GM23338 (cell line): ENCODE data around the gene ASIC3. TPM values are rescaled to one million over a fixed set of nuclear protein-coding genes. Genes with fewer than 3 reads are reported as not detected.
A peak's percentile ranks its signal among the peaks of the same experiment; 100 is the strongest.

Experiments
- ATAC-seq: fragments of 200-7000 bp; cut with Tn5 transposase; 3 replicates; pipeline ENCODE4 v1.9.1; 2020
- DNase-seq: peaks from one replicate; pipeline ENCODE4 v3.0.0-alpha.2; 2015; ENCODE audit warnings: low spot score
- H2AFZ ChIP-seq: fragments of 200-600 bp; sonication (generic); 2 replicates; pipeline ENCODE4 v1.8.0; 2016; ENCODE audit warnings: antibody characterized with exemption, mild to moderate bottlenecking, moderate library complexity
- H3F3A ChIP-seq: fragments of 200-600 bp; sonication (generic); replicated peaks from 2 replicates; pipeline ENCODE4 v1.8.0; 2017; ENCODE audit warnings: antibody characterized with exemption, mixed run types, low read depth
- H3K27ac ChIP-seq: fragments of 200-600 bp; sonication (generic); 2 replicates; pipeline ENCODE4 v1.6.1; 2016; ENCODE audit warnings: low read depth
- H3K27me3 ChIP-seq: fragments of 200-600 bp; sonication (generic); 2 replicates; pipeline ENCODE4 v1.8.0; 2016; ENCODE audit warnings: mild to moderate bottlenecking, mixed run types, moderate library complexity; ENCODE audit not compliant: insufficient read depth
- H3K36me3 ChIP-seq: fragments of 200-600 bp; sonication (generic); 2 replicates; pipeline ENCODE4 v1.8.0; 2016; ENCODE audit warnings: mild to moderate bottlenecking; ENCODE audit not compliant: insufficient read depth
- H3K4me1 ChIP-seq: fragments of 200-600 bp; sonication (generic); 2 replicates; pipeline ENCODE4 v1.8.0; 2016; ENCODE audit warnings: mild to moderate bottlenecking, moderate library complexity; ENCODE audit not compliant: insufficient read depth
- H3K4me2 ChIP-seq: fragments of 200-600 bp; sonication (generic); 2 replicates; pipeline ENCODE4 v1.7.1; 2017; ENCODE audit warnings: mixed run types
- H3K4me3 ChIP-seq: fragments of 200-600 bp; sonication (generic); 2 replicates; pipeline ENCODE4 v1.6.1; 2016; ENCODE audit warnings: mixed run types
- H3K79me2 ChIP-seq: fragments of 200-600 bp; sonication (generic); replicated peaks from 2 replicates; pipeline ENCODE4 v1.8.0; 2017; ENCODE audit warnings: mild to moderate bottlenecking; ENCODE audit not compliant: insufficient read depth
- H3K9me2 ChIP-seq: fragments of 200-600 bp; sonication (generic); 2 replicates; pipeline ENCODE4 v1.8.0; 2017; ENCODE audit not compliant: insufficient read depth
- H4K20me1 ChIP-seq: fragments of 200-600 bp; sonication (generic); replicated peaks from 2 replicates; pipeline ENCODE4 v1.8.0; 2017; ENCODE audit warnings: mild to moderate bottlenecking; ENCODE audit not compliant: insufficient read depth
- H3K27ac Mint-ChIP-seq: 2 replicates; pipeline ENCODE4 v1.8.0; 2020; ENCODE audit warnings: inconsistent platforms, mild to moderate bottlenecking, moderate library complexity, mixed read lengths
- H3K27me3 Mint-ChIP-seq: 3 replicates; pipeline ENCODE4 v1.8.0; 2022; ENCODE audit warnings: low read depth, mild to moderate bottlenecking, moderate library complexity, mixed read lengths, inconsistent platforms; ENCODE audit not compliant: insufficient read depth, poor library complexity
- H3K36me3 Mint-ChIP-seq: 3 replicates; pipeline ENCODE4 v1.8.0; 2021; ENCODE audit warnings: low read depth, mild to moderate bottlenecking, inconsistent platforms, moderate library complexity, mixed read lengths
- H3K4me1 Mint-ChIP-seq: 3 replicates; pipeline ENCODE4 v1.8.0; 2020; ENCODE audit warnings: mild to moderate bottlenecking, inconsistent platforms, mixed read lengths
- H3K4me3 Mint-ChIP-seq: 3 replicates; pipeline ENCODE4 v1.8.0; 2021; ENCODE audit warnings: moderate library complexity, mild to moderate bottlenecking, inconsistent platforms, mixed read lengths
- H3K9me3 Mint-ChIP-seq: 3 replicates; pipeline ENCODE4 v1.8.0; 2020; ENCODE audit warnings: moderate library complexity, mild to moderate bottlenecking, inconsistent platforms, mixed read lengths
- CREB1 ChIP-seq: fragments of 250-450 bp; sonication (Bioruptor Pico); IDR thresholded peaks from 2 replicates; pipeline ENCODE4 v1.5.0; 2020; ENCODE audit warnings: low read depth, mild to moderate bottlenecking, moderate library complexity
- CTCF ChIP-seq, 2 experiments: fragments of 200-600 bp in 1 of 2; sonication (generic) in 1 of 2; conservative IDR thresholded peaks; 2 replicates each; pipeline versions ENCODE4 v1.5.1 to v1.6.1; 2016 to 2017; ENCODE audit warnings: antibody characterized with exemption in 2 of 2, low read depth in 2 of 2, mild to moderate bottlenecking in 2 of 2, moderate library complexity in 1 of 2
- ETS1 ChIP-seq: IDR thresholded peaks from 2 replicates; pipeline ENCODE4 v1.6.1; 2016; ENCODE audit warnings: antibody characterized with exemption
- EZH2 ChIP-seq: fragments of 200-600 bp; sonication (generic); IDR thresholded peaks from one replicate; pipeline ENCODE4 v1.8.0; 2017; ENCODE audit warnings: antibody characterized with exemption, mild to moderate bottlenecking, low read depth; ENCODE audit not compliant: unreplicated experiment
- EZH2phosphoT487 ChIP-seq: fragments of 200-600 bp; sonication (generic); IDR thresholded peaks from one replicate; pipeline ENCODE4 v1.8.1; 2018; ENCODE audit warnings: antibody characterized with exemption; ENCODE audit not compliant: unreplicated experiment
- JUNB ChIP-seq: IDR thresholded peaks from one replicate; pipeline ENCODE4 v1.6.1; 2016; ENCODE audit warnings: antibody characterized with exemption; ENCODE audit not compliant: unreplicated experiment
- NANOG ChIP-seq: IDR thresholded peaks from 2 replicates; pipeline ENCODE4 v1.6.1; 2016; ENCODE audit warnings: antibody characterized with exemption, borderline replicate concordance
- POLR2AphosphoS5 ChIP-seq: IDR thresholded peaks from 2 replicates; pipeline ENCODE4 v1.6.1; 2016; ENCODE audit warnings: antibody characterized with exemption, low read depth
- STAT1 ChIP-seq: IDR thresholded peaks from one replicate; pipeline ENCODE4 v1.6.1; 2016; ENCODE audit warnings: antibody characterized with exemption; ENCODE audit not compliant: unreplicated experiment
- ZNF114 ChIP-seq: fragments of 250-450 bp; sonication (Bioruptor Pico); IDR thresholded peaks from 2 replicates; pipeline ENCODE4 v1.5.0; 2020; ENCODE audit warnings: mild to moderate bottlenecking, moderate library complexity
- ZNF331 ChIP-seq: fragments of 250-450 bp; sonication (Bioruptor Pico); IDR thresholded peaks from 2 replicates; pipeline ENCODE4 v1.5.0; 2020; ENCODE audit warnings: low read depth, mild to moderate bottlenecking, moderate library complexity
- ZNF462 ChIP-seq: fragments of 250-450 bp; sonication (Bioruptor Pico); IDR thresholded peaks from 2 replicates; pipeline ENCODE4 v1.5.0; 2020; ENCODE audit warnings: mild to moderate bottlenecking, moderate library complexity
- polyA plus RNA-seq: library from polyadenylated mRNA; unstranded; fragments of >200 nt; fragmentation: Nextera tagmentation; extraction: Ambion mirVana; gene quantifications from 2 replicates; pipeline ENCODE4 v1.2.1, GENCODE V29; 2016
- total RNA-seq: library from RNA; depleted of rRNA; stranded (reverse); fragments of >200 nt; shearing (Covaris generic); gene quantifications from 2 replicates; pipeline ENCODE4 v1.2.3, GENCODE V29; 2014

The ASIC3 gene
- total and polyA plus RNA-seq, 2 experiments from 2014 or later: 0.87 to 0.90 TPM

- ATAC-seq (peak; percentile 30), DNase-seq (peak; percentile 65)
- H2AFZ ChIP-seq: peak overlapping the region; percentile 90
- H3K4me3 Mint-ChIP-seq: peak overlapping the region; percentile 66
- peak overlapping the region; percentile 47 for H3K4me3 ChIP-seq
- H3K36me3 Mint-ChIP-seq: peaks cover 11% of the 10 kb centered on the region
- H3K4me1 ChIP-seq: peaks cover 14% of the 10 kb centered on the region
- H3F3A ChIP-seq: peaks cover 9% of the 10 kb centered on the region; the same call in 1 of the 2 replicates
- H4K20me1 ChIP-seq: no peaks in the 10 kb centered on the region
- no peak overlapping the region; the same call in 1 of the 2 replicates for H3K27ac Mint-ChIP-seq
- H3K27me3 ChIP-seq: peaks cover 49% of the 10 kb centered on the region
- H3K9me3 Mint-ChIP-seq: peaks cover 4% of the 10 kb centered on the region; the same call in 2 of the 3 replicates
- H3K36me3 ChIP-seq: no peaks in the 10 kb centered on the region; the same call in 1 of the 2 replicates
- no peak overlapping the region for H3K27ac ChIP-seq
- peaks cover 54% of the 10 kb centered on the region for H3K27me3 Mint-ChIP-seq
- H3K79me2 ChIP-seq: no peaks in the 10 kb centered on the region
- H3K4me1 Mint-ChIP-seq: peaks cover 30% of the 10 kb centered on the region
- H3K9me2 ChIP-seq: no peaks in the 10 kb centered on the region
- peak; percentile 1; the same call in 1 of the 2 replicates for TF ChIP-seq POLR2AphosphoS5
- no peak for TF ChIP-seq EZH2phosphoT487
- peak overlapping the region; percentile 77 for H3K4me2 ChIP-seq
Observed at GRCh38 chr7:151018421-151019129, 29.8 kb upstream of the ASIC3 start.

DNA sequence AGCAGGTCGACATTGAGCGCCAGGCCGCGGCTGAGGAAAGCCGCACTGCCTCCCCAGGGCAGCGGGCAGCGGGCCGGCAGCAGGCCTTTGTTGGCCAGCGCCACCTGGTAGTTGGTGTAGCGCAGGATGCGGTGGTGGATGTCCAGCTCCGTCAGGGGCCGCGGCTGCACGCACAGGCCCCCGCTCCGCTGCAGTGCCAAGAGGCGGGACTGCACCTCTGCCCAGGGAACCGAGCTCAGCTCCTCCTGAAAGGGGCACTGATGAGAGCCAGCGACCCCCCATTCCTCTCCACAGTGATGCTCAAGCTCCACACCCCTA, 29.2 kb upstream of the ASIC3 start:
- Histone ChIP-seq H3F3A (peaks cover 8% of the 10 kb centered on the region; the same call in 1 of the 2 replicates), H2AFZ (peak overlapping the region; percentile 90), H3K79me2 (no peaks in the 10 kb centered on the region), H3K4me1 (peaks cover 14% of the 10 kb centered on the region), H3K36me3 (no peaks in the 10 kb centered on the region; the same call in 1 of the 2 replicates), H3K27me3 (peaks cover 49% of the 10 kb centered on the region), H3K4me2 (peak overlapping the region; percentile 77; the same call in 1 of the 2 replicates), H3K9me2 (no peaks in the 10 kb centered on the region), H3K4me3 (peak overlapping the region; percentile 47), H4K20me1 (no peaks in the 10 kb centered on the region), H3K27ac (no peak overlapping the region)
- H3K4me3 Mint-ChIP-seq: peak overlapping the region; percentile 58
- H3K27ac Mint-ChIP-seq: no peak overlapping the region
- no peak for TF ChIP-seq EZH2
- TF ChIP-seq ZNF462: no peak
- TF ChIP-seq CREB1 (CRISPR knock-in tag): no peak
- TF ChIP-seq CTCF (conservative IDR thresholded peaks at IDR 0.05; ENCODE audit: low read depth in 2 of 2): no peak; a peak in 1 of 4 replicates
- TF ChIP-seq POLR2AphosphoS5: no peak
- TF ChIP-seq ZNF114: no peak
- no peak for TF ChIP-seq STAT1
- no peak for TF ChIP-seq ZNF331 (CRISPR knock-in tag)
- TF ChIP-seq JUNB: no peak
- TF ChIP-seq ETS1: no peak
- TF ChIP-seq NANOG: no peak
- H3K27me3 Mint-ChIP-seq: peaks cover 48% of the 10 kb centered on the region
- peaks cover 30% of the 10 kb centered on the region for H3K4me1 Mint-ChIP-seq
- H3K36me3 Mint-ChIP-seq: peaks cover 11% of the 10 kb centered on the region
- peaks cover 4% of the 10 kb centered on the region; the same call in 2 of the 3 replicates for H3K9me3 Mint-ChIP-seq
- DNase-seq (no peak), ATAC-seq (peak; percentile 5; the same call in 2 of the 3 replicates)
